D721Med (cell line): ENCODE results near the gene CCDC61.

Experiments
- DNase-seq: peaks from one replicate; pipeline ENCODE4 v3.0.0; 2011; ENCODE audit warnings: low spot score; ENCODE audit not compliant: insufficient read length
- FAIRE-seq: peaks from 2 replicates; lab custom pipeline; 2011; peaks lifted over from hg19 to GRCh38; lab: Jason Lieb, UNC
- CTCF ChIP-seq: IDR thresholded peaks from 2 replicates; pipeline ENCODE4 v1.5.1; 2012; ENCODE audit warnings: mild to moderate bottlenecking, control low read depth; ENCODE audit not compliant: insufficient read depth; ENCODE audit errors: missing control alignments

CCDC61 gene

DNA sequence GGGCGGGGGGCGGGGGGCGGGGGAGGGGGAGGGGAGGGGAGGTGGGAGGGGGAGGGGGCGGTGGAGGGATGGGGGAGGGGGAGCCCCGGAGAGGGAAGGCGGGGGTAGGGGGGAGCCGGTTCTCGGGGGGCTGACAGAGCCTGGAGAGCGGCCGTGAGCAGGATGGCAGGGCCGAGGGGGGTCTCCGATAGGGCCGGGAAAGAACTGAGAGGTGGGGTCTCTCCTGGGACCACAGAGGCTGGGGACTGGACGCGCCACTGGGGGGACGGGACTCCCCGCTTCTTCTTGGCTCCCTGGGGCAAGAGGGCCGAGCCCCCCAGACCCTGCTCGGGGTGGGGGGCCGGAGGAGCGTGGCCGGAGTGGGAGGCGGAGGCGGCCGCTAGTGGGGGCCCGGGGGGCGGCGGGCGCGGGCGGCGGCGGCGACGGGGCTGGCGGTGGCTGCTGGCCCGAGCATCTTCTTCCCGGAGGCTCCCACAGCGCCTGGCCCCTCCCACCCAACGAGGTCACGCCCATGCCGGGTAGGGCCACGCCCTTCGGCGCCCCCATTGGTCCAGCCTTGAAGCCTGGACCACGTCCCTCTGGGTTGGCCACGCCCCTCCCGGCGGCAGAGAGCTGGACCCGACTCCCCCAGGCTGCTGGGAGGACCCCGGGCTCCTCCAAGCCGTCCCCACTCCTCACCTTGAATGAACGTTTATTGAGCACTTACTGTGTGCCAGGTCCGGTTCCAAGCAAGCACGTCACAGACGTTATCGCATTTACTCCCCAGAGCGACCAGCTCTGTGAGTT is 21.5 kb upstream of the CCDC61 start, which contains the start of gene NOVA2:
Gene NOVA2, minus strand, starts transcription at position 313 of the 786 bp plus-strand sequence. CDS start 514 bp downstream, outside the sequence.
- no peak for TF ChIP-seq CTCF
- FAIRE-seq: no peak
- DNase-seq: peak; percentile 96

GRCh38 chr19:45975306-45976070 is 19.8 kb upstream of the CCDC61 start:
- FAIRE-seq (no peak), DNase-seq (no peak)
- no peak for TF ChIP-seq CTCF

- DNase-seq: no peak
- FAIRE-seq: no peak
Observed at GRCh38 chr19:45976178-45976577, 19.1 kb upstream of the CCDC61 start.

DNA sequence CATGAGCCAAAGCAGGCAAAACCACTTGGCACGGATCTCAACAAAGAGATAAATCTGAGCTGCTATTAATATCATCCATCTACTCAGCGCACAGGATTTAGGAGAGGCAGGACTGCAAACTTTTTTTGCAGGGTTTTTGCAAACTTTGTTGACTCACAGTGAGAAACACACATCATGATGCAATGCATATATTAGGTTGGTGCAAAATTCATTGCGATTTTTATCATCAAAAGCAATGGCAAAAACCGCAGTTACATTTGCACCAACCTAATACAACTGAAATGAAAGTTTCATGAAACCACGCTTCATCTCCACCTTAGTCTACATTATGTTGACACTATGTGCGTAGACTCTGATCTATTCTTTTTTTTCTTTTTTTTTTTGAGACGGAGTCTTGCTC is 17.1 kb upstream of the CCDC61 start:
- FAIRE-seq: no peak
- DNase-seq: no peak
- no peak for TF ChIP-seq CTCF

More at GRCh38 chr19:45976178-45976577, 19.1 kb upstream of the CCDC61 start:
- no peak for TF ChIP-seq CTCF

GRCh38 chr19:45981350-45981749 is 13.9 kb upstream of the CCDC61 start:
- FAIRE-seq (no peak), DNase-seq (no peak)
- no peak for TF ChIP-seq CTCF

- DNase-seq: no peak
- no peak for FAIRE-seq
- TF ChIP-seq CTCF: no peak
Observed at GRCh38 chr19:45985321-45985720, 9.9 kb upstream of the CCDC61 start.
